Esophagus muscularis mucosa (tissue), 4 donors: Measurements from ENCODE around the gene TMED1. TPM values are rescaled to one million over a fixed set of nuclear protein-coding genes. Genes with fewer than 3 reads are reported as not detected.

ENCODE experiments used
- DNase-seq: peaks from one replicate; pipeline ENCODE4 v3.0.0-alpha.2; 2017; ENCODE audit errors: extremely low spot score
- H3K27ac ChIP-seq, 4 donors: fragments of 200-600 bp; sonication (generic); replicated peaks in 1 of 4; 1 replicate in 3 of 4; 2 replicates in 1 of 4; pipeline ENCODE4 v1.5.1; 2016 to 2019; ENCODE audit warnings: mild to moderate bottlenecking in 1 of 4
- H3K27me3 ChIP-seq, 4 donors: fragments of 200-600 bp; sonication (generic); one replicate each; pipeline versions ENCODE4 v1.5.1 to v1.6.0; 2016 to 2019
- H3K36me3 ChIP-seq, 4 donors: fragments of 200-600 bp; sonication (generic); one replicate each; pipeline ENCODE4 v1.5.1; 2016 to 2019
- H3K4me1 ChIP-seq, 4 donors: fragments of 200-600 bp; sonication (generic); one replicate each; pipeline ENCODE4 v1.5.1; 2016 to 2019
- H3K4me3 ChIP-seq, 4 donors: fragments of 200-600 bp; sonication (generic); 1 replicate in 2 of 4; 2 replicates in 2 of 4; pipeline ENCODE4 v1.5.1; 2016 to 2019; ENCODE audit warnings: mild to moderate bottlenecking in 4 of 4, moderate library complexity in 1 of 4
- H3K9me3 ChIP-seq, 4 donors: fragments of 200-600 bp; sonication (generic); 1 replicate in 3 of 4; 2 replicates in 1 of 4; pipeline ENCODE4 v1.5.1; 2016 to 2019
- CTCF ChIP-seq, 3 experiments: fragments of 200-600 bp in 2 of 3; fragments of 450-650 bp in 1 of 3; sonication (generic) in 2 of 3; IDR thresholded peaks; one replicate each; pipeline ENCODE4 v1.5.1; 2017 to 2019; ENCODE audit warnings: antibody characterized with exemption in 3 of 3, mild to moderate bottlenecking in 2 of 3, moderate library complexity in 1 of 3
- EP300 ChIP-seq: sonication (generic); formaldehyde crosslinking; IDR thresholded peaks from one replicate; pipeline ENCODE4 v1.6.1; 2017; ENCODE audit warnings: antibody characterized with exemption
- POLR2A ChIP-seq: fragments of 450-650 bp; IDR thresholded peaks from one replicate; pipeline ENCODE4 v1.6.1; 2017; ENCODE audit warnings: antibody characterized with exemption, moderate library complexity, mild to moderate bottlenecking, low read depth
- POLR2AphosphoS5 ChIP-seq, 2 donors: sonication (generic); formaldehyde crosslinking; IDR thresholded peaks; one replicate each; pipeline ENCODE4 v1.6.1; 2017; ENCODE audit warnings: antibody characterized with exemption in 2 of 2
- WGBS: methylation state at CpG from one replicate; pipeline ENCODE4 v1.1.5; 2018; 5-methylcytosine and 5-hydroxymethylcytosine counted together
- intact Hi-C: fragments of 100-400 bp; cut with DNase I; formaldehyde crosslinking; loops from one replicate; pipeline ENCODE4 v1.15.1; 2023
- small RNA-seq, 3 donors: library from RNA; depleted of rRNA; stranded (forward); fragments of <200 nt; gene quantifications; one replicate each; pipeline ENCODE3, GENCODE V24; 2016
- total RNA-seq, 4 donors: library from RNA; depleted of rRNA; stranded (reverse); fragments of >200 nt; gene quantifications; one replicate each; pipeline versions ENCODE4 v1.1.0 to v1.2.1, GENCODE V29; 2016

The TMED1 gene
- total RNA-seq, 4 donors from 2014 or later: 18.7 to 29.5 (median 27.7) TPM

- 93% methylated on average over 10 of the region's 10 CpGs for WGBS
- DNase-seq: no peak
- H3K4me3 ChIP-seq: no peak overlapping the region
- no peak for TF ChIP-seq CTCF (IDR thresholded peaks at IDR 0.05)
- no peak for TF ChIP-seq EP300
- no peak for TF ChIP-seq POLR2AphosphoS5 (IDR thresholded peaks at IDR 0.05)
- no peak for TF ChIP-seq POLR2A
- no peak overlapping the region for H3K27ac ChIP-seq
- intact Hi-C loops: no loop called here
- H3K36me3 ChIP-seq: peaks cover 71 to 100% (median 100%) of the 10 kb centered on the region in 4 donors
- no peaks in the 10 kb centered on the region for H3K4me1 ChIP-seq
- no peaks in the 10 kb centered on the region for H3K9me3 ChIP-seq
- no peaks in the 10 kb centered on the region for H3K27me3 ChIP-seq
These were observed 46.1 kb downstream of the TMED1 start for GRCh38 chr19:10789866-10790265.

- no peak overlapping the region for H3K27ac ChIP-seq
- H3K9me3 ChIP-seq: no peaks in the 10 kb centered on the region
- TF ChIP-seq POLR2AphosphoS5 (IDR thresholded peaks at IDR 0.05): no peak
- H3K27me3 ChIP-seq: no peaks in the 10 kb centered on the region
- 96% methylated on average over 8 of the region's 8 CpGs for WGBS
- H3K4me1 ChIP-seq: peaks cover 0 to 5% (median 0%) of the 10 kb centered on the region in 4 donors
- H3K4me3 ChIP-seq: no peak overlapping the region
- H3K36me3 ChIP-seq: peaks cover 75 to 100% (median 99%) of the 10 kb centered on the region in 4 donors
- no peak for DNase-seq
- intact Hi-C loops: no loop called here
These were observed 47.9 kb downstream of the TMED1 start for GRCh38 chr19:10788146-10788545.

- Histone ChIP-seq H3K4me1 (peaks cover 14 to 25% (median 16%) of the 10 kb centered on the region in 4 donors), H3K4me3 (no peak overlapping the region), H3K9me3 (no peaks in the 10 kb centered on the region), H3K27me3 (no peaks in the 10 kb centered on the region), H3K27ac (peak overlapping the region in 2 of 4 donors; percentile 18 to 20), H3K36me3 (peaks cover 72 to 100% (median 97%) of the 10 kb centered on the region in 4 donors)
- TF ChIP-seq POLR2AphosphoS5 (IDR thresholded peaks at IDR 0.05) (no peak), POLR2A (no peak), EP300 (no peak), CTCF (IDR thresholded peaks at IDR 0.05) (no peak)
- intact Hi-C loops: no loop called here
- no peak for DNase-seq
- 75% methylated on average over 10 of the region's 10 CpGs for WGBS
These were observed 51.8 kb downstream of the TMED1 start for GRCh38 chr19:10784257-10784656.

GRCh38 chr19:10782795-10783194, 53.2 kb downstream of the TMED1 start:
- Histone ChIP-seq H3K9me3 (no peaks in the 10 kb centered on the region), H3K27ac (peak overlapping the region in 1 of 4 donors; percentile 5), H3K4me3 (no peak overlapping the region), H3K27me3 (no peaks in the 10 kb centered on the region), H3K4me1 (peaks cover 14 to 25% (median 16%) of the 10 kb centered on the region in 4 donors), H3K36me3 (peaks cover 58 to 100% (median 97%) of the 10 kb centered on the region in 4 donors)
- intact Hi-C loops: no loop called here
- 63% methylated on average over 8 of the region's 13 CpGs for WGBS
- TF ChIP-seq POLR2AphosphoS5 (IDR thresholded peaks at IDR 0.05): peak; percentile 19 to 25
- TF ChIP-seq POLR2A: no peak
- no peak for TF ChIP-seq EP300
- TF ChIP-seq CTCF (IDR thresholded peaks at IDR 0.05): no peak
- no peak for DNase-seq

Small RNAs within 50 kb of the gene (small RNA-seq; reads per million reads assigned to genes)
- gene MIR199A1: 0 reads per million in 3 donors
- gene MIR6793: 0 to 0.93 (median 0) reads per million in 3 donors

Other genes starting within 250 kb of the TMED1 start
- not detected for gene AP1M2, start 248.9 kb downstream of the TMED1 start, total RNA-seq
- gene SLC44A2, start 210.7 kb downstream of the TMED1 start, total RNA-seq: 10 to 100 TPM; 26.2 to 71.2 (median 46.1) TPM
- gene ILF3, start 181.9 kb downstream of the TMED1 start, total RNA-seq: 100 to 1,000 TPM in 3 of 4 donors, 10 to 100 TPM in 1; 79.2 to 127 (median 102) TPM
- 10 to 100 TPM; 19.9 to 34.9 (median 25.4) TPM for gene QTRT1, start 134.8 kb downstream of the TMED1 start, total RNA-seq
- 100 to 1,000 TPM in 1 of 4 donors, 10 to 100 TPM in 3; 73.6 to 115 (median 93.7) TPM for gene DNM2, start 118.1 kb downstream of the TMED1 start, total RNA-seq
- gene C19orf38, start 12.2 kb upstream of the TMED1 start, total RNA-seq: 1 to 10 TPM in 2 of 4 donors, under 1 TPM in 1, not detected in 1; 0.97 to 3.6 (median 1.1) TPM
- gene CARM1, start 35.3 kb upstream of the TMED1 start, total RNA-seq: 10 to 100 TPM; 24.9 to 43.5 (median 30.6) TPM
- gene YIPF2, start 92.4 kb upstream of the TMED1 start, total RNA-seq: 10 to 100 TPM; 23.3 to 50.1 (median 31.0) TPM
- gene TIMM29, start 92.6 kb upstream of the TMED1 start, total RNA-seq: 10 to 100 TPM; 32.6 to 58.7 (median 45.9) TPM
- gene SMARCA4, start 124.8 kb upstream of the TMED1 start, total RNA-seq: 10 to 100 TPM; 48.0 to 78.2 (median 53.9) TPM